PFSK-1 (cell line): Measurements from ENCODE around the gene GSG1L.

Source experiments
- POLR2AphosphoS5 ChIP-seq: IDR thresholded peaks from 2 replicates; pipeline ENCODE4 v1.6.1; 2012; ENCODE audit warnings: low read depth, mild to moderate bottlenecking, control low read depth, low read length, moderate library complexity
- TF ChIP-seq, protein P1 (sequence below), 2 experiments: IDR thresholded peaks; 2 replicates each; pipeline versions ENCODE4 v1.6.1 to v1.8.0; 2011 to 2012; ENCODE audit warnings: low read depth in 2 of 2, low read length in 2 of 2, control low read depth in 1 of 2, inconsistent platforms in 1 of 2, mild to moderate bottlenecking in 1 of 2, moderate library complexity in 1 of 2; ENCODE audit not compliant: insufficient read depth in 1 of 2

DNA sequence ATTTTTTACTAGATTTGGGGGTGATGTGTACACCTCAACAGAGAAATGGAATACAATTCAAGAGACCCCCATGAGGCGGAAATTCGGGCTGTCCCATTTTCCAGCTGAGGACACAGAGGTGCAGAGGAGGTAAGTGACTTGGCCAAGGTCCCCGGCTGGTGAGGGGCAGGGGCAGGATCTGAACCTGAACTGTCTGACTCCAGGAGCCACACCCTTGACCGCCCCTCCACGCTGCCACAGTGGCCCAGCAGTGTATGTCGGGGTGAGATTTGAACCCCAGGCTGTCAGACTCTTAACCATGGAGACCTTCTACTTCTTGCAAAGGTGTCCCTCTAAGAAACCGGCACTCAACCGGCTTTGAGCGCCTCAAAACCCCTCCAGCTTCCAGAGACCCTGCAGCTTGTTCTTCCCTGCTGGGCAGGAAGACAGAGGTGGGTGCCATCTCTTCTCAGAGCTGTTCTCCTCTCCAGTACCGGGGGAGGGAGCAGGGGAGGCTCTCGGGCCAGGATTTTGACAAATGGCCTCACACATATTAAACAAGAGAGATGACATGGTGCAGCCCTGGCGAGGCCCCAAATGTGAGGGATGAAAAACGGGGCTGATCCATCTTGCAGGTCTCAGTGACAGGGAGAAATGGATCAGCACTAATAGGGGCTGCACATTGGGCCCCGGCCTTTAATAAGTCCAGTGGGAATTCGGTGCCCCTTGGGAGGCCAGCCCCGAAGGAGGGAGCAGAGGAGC is 222.3 kb downstream of the GSG1L start:
- TF ChIP-seq, protein P1, sequence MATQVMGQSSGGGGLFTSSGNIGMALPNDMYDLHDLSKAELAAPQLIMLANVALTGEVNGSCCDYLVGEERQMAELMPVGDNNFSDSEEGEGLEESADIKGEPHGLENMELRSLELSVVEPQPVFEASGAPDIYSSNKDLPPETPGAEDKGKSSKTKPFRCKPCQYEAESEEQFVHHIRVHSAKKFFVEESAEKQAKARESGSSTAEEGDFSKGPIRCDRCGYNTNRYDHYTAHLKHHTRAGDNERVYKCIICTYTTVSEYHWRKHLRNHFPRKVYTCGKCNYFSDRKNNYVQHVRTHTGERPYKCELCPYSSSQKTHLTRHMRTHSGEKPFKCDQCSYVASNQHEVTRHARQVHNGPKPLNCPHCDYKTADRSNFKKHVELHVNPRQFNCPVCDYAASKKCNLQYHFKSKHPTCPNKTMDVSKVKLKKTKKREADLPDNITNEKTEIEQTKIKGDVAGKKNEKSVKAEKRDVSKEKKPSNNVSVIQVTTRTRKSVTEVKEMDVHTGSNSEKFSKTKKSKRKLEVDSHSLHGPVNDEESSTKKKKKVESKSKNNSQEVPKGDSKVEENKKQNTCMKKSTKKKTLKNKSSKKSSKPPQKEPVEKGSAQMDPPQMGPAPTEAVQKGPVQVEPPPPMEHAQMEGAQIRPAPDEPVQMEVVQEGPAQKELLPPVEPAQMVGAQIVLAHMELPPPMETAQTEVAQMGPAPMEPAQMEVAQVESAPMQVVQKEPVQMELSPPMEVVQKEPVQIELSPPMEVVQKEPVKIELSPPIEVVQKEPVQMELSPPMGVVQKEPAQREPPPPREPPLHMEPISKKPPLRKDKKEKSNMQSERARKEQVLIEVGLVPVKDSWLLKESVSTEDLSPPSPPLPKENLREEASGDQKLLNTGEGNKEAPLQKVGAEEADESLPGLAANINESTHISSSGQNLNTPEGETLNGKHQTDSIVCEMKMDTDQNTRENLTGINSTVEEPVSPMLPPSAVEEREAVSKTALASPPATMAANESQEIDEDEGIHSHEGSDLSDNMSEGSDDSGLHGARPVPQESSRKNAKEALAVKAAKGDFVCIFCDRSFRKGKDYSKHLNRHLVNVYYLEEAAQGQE (IDR thresholded peaks at IDR 0.05; ENCODE audit: insufficient read depth in 1 of 2, low read depth in 2 of 2, low read length in 2 of 2) = no peak
- no peak for TF ChIP-seq POLR2AphosphoS5
